Posterior cingulate gyrus (tissue), 11 donors: ENCODE data around the gene NLRP6.
"Not testable (repeated sequence)": the region's sequence is repeated elsewhere in the genome, so short reads cannot be mapped to it uniquely, and the experiment has no call there.

Experiments used
- DNase-seq, 10 donors: peaks; one replicate each; pipeline versions ENCODE4 v3.0.0 to v3.0.0-alpha.2; 2020 to 2021; ENCODE audit warnings: mixed read lengths in 3 of 10
- intact Hi-C: fragments of 100-400 bp; cut with DNase I; formaldehyde crosslinking; loops from one replicate; pipeline ENCODE4 v1.15.1; 2023

The NLRP6 gene

DNA sequence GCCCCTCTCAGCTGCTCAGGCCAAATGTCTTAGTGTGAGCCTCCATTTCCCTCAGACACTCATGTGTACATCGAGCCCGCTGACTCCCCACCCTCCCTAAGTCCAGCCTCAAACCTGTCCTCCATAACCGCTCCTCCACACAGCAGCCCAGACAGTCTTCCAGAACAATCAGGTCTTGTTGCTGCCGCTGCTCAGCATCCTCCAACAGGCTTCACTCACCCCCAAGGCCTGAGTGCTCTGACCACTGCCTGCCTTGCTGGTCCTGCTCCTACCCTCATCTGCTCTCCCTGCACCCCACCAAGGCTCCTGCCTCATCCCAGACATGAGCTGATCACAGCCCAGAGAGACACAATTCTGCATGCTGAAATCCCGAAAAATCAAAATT, 24.3 kb upstream of the NLRP6 start:
- no peak for DNase-seq
- intact Hi-C loops = loop anchor here (10.0 kb wide), 1 partner anchor 101 kb away; no protein-coding TSS in a partner anchor

DNA sequence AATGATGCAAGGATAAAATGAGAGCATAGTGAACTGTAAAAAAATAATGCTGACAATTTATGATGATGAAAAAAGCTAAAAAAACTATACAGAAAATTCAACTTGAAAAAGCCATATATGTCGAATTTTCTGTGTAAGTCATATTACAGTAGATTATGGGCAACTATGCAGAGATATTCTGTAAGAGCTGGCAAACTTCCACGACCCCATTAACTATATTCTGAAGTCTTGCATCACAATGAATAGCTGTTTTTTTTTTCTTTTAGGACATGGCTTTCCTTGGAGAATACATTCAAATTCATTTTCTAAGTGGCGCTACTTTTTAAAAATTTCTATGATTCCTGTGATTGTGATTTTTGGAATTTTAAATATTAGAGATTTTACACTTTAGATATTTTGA, 23.0 kb upstream of the NLRP6 start:
- intact Hi-C loops = loop anchor here (10.0 kb wide), 1 partner anchor 100 kb away; no protein-coding TSS in a partner anchor
- no peak for DNase-seq

- no peak for DNase-seq
- intact Hi-C loops = loop anchor here (10.0 kb wide), 1 partner anchor 99 kb away; no protein-coding TSS in a partner anchor
These were observed 22.4 kb upstream of the NLRP6 start for GRCh38 chr11:255816-256215.

DNA sequence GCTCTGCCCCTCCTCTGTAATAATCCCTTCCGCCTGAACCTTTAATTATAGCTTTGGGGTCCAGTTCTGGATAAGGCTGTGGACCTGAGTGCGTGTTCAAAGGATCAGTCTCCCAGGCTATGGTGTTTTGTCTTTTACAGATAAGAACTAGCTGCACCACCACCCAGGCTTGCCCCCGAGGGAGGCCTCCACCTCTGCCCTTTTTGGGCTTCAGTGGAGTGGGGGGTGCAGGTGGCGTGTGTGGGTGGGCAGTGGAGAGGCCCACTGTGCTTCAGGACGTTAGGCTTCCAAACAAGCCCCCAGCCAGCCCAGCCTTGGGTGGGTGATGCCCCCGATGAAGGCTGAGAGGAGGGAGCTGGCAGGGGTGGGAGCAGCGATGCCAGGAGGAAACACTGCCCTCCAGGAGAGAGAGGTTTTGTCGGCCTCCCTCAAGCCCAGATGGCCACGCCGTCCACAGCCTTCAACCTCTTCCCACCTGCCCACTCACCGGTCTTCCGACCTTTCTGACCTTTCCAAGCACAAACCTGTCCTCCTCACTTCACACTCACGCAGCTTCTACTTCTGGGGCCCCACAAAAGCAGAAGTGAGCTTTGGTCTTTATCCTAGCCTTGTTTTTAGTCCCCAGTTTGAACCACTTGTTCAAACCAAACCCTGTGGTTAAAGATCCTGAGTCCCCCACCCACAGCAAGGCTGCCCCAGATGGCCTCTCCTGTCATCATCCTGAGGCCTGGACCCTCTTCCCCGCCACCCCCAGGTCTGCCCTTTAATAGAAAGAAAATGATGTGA, 21.1 kb upstream of the NLRP6 start:
- no peak for DNase-seq
- intact Hi-C loops = loop anchor here (10.0 kb wide), 1 partner anchor 98 kb away; no protein-coding TSS in a partner anchor

- DNase-seq = peak in 1 of 10 donors; percentile 69
- intact Hi-C loops = loop anchor here (10.0 kb wide), 1 partner anchor 97 kb away; no protein-coding TSS in a partner anchor
These were observed 20.3 kb upstream of the NLRP6 start for GRCh38 chr11:257766-258493.

DNA sequence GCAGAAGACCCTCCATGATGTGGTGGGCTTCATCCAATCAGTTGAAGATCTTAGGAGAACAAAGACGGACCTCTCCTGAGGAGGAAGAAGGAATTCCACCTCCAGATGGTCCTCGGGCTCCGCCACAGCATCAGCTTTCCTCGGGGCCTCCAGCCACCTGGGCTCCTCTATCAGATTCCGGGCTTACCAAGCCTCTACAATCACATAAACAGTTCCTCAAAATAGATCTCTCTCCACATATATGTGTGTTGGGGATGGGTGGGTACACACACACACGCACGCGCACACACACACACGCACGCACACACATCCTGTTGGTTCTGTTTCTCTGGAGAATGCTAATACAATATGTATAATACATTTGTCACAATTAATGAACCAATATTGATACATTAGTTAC, 18.8 kb upstream of the NLRP6 start:
- DNase-seq = no peak
- intact Hi-C loops = loop anchor here (10.0 kb wide), 1 partner anchor 95 kb away; no protein-coding TSS in a partner anchor

- DNase-seq = no peak
- intact Hi-C loops = no loop called here
These were observed 16.6 kb upstream of the NLRP6 start for GRCh38 chr11:261624-262023.

GRCh38 chr11:266676-267439, 11.3 kb upstream of the NLRP6 start:
- intact Hi-C loops = no loop called here
- DNase-seq = no peak

- intact Hi-C loops = no loop called here
- no peak for DNase-seq
These were observed 10.7 kb upstream of the NLRP6 start for GRCh38 chr11:267491-267994.

- DNase-seq = peak in 1 of 10 donors; percentile 56
- intact Hi-C loops = not testable (repeated sequence)
These were observed 9.5 kb upstream of the NLRP6 start for GRCh38 chr11:268716-269145.

DNA sequence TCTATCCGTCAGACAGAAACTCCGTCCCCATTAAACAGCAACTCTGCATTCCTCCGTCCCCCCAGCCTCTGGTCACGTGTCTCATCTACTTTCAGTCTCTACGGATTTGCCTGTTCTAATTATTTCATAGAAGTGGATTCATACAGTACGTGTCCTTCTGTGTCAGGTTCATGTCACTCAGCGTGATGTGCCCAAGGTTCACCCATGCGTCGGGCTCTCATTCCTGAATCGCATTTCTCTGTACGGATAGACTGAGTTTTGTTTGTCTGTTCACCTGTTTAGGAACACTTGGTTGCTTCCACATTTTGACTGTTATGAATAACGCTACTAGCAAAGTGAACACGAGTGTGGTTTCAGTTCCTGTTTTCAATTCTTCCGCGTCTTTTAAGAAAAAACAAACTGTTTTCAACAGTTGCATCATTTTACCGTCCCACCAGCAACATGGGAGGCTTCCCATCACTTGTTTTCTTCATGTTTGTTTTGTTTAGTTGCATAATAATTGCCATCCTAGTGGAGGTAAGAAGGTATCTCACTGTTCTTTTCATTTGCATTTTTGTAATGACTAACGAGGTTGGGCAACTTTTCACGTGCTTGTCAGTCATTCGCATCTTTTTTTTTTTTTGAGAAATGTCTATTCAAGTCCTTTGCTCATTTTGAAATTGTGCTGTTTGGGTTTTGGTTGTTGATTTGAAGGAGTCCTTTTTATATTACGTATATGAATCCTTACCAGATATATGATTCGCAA, 8.9 kb upstream of the NLRP6 start:
- intact Hi-C loops = no loop called here
- no peak for DNase-seq

DNA sequence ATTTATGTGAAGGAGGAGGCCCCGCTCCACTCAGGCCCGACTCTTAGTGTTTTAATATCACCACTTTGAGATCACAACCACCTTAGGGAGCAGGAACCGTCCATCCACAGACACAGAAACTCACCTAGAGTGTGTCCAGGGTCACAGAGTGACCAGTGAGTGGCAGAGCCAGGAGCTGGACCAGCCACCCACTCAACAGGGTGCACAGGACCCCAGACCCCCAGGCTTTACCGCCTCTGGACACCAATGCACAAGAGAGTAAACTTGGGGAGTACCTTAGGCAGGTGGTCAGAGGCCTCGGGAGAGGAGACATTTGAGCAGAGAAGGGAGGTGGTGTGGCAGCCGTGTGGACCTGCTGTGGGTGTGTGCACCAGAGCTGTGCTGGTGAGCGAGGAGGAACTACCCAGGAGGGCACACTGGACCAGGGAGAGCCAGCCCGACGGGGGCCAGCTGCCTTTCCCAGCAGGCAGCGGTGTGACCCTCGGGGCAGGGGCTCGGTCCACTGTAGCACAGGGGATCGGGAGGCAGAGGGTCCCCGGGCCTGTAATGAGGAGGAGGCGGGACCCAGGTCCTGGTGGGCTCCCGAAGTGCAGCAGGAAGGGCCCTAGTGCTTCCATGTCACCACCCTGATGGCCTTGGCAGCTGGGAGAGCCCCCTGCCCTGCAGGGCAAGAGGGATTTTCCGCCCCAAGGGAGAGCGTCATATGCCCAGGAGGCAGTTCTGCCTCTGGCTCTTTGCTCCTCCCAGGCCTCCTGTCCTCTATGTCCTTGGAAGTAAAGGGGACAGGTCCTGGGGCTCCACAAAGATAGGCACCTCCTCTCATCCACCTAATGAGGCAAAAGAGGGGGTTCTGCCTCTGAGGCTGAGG, 7.5 kb upstream of the NLRP6 start:
- DNase-seq = peak in 1 of 10 donors; percentile 79
- intact Hi-C loops = no loop called here

DNA sequence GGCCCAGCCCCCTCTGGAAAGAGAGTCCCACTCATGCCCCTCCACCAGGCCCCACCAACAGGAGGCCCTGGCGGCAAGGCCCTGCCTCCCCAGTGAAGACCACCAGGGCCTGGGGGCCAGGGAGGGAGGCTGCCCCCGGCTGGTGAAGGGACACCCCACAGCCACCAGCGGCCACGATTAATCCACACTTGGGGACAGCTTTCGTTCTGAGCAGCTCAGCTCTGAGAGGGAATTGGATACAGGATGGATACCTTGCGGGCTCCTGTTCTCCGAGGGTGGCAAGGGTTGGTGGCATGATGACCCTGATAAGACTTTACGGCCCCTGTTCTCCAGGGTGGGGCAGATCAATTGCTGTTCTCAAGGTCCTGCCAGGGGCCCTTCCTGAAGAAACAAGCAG, 6.9 kb upstream of the NLRP6 start:
- DNase-seq = no peak
- intact Hi-C loops = no loop called here

GRCh38 chr11:272195-272930, 5.8 kb upstream of the NLRP6 start:
- intact Hi-C loops = no loop called here

DNA sequence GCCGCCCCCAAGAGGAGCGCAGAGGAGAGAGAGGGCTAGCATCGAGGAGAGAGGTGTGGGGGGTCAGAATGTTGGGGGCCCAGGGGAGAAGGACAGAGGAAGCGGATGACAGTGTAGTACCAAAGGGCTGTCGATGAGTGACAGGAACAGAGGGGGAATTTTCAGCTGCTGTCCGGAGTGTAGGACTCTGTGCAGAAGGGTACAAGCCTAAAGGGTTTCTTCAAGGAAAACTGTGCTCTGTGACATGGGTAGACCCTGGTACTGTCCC, 5.3 kb upstream of the NLRP6 start:
- intact Hi-C loops = no loop called here
- no peak for DNase-seq

More at GRCh38 chr11:272195-272930, 5.8 kb upstream of the NLRP6 start:
- no peak for DNase-seq

GRCh38 chr11:276219-276618, 2.0 kb upstream of the NLRP6 start:
- no peak for DNase-seq
- intact Hi-C loops = no loop called here

GRCh38 chr11:279040-279965, 1.1 kb downstream of the NLRP6 start:
- intact Hi-C loops = no loop called here
- DNase-seq = peak in 3 of 10 donors; percentile 5 to 77 (median 71)
